DOHH2 (cell line): ENCODE measurements around the gene TRIM6.

Experiments used
- EZH2phosphoT487 ChIP-seq: fragments of 200-600 bp; sonication (generic); IDR thresholded peaks from 2 replicates; pipeline ENCODE4 v1.6.1; 2017; ENCODE audit warnings: borderline replicate concordance, mild to moderate bottlenecking, antibody characterized with exemption, low read length, moderate library complexity, mixed read lengths
- TF ChIP-seq, protein P1 (sequence below): fragments of 200-600 bp; sonication (generic); IDR thresholded peaks from one replicate; pipeline ENCODE4 v1.5.1; 2014; ENCODE audit warnings: antibody characterized with exemption, mild to moderate bottlenecking, low read depth, low read length; ENCODE audit not compliant: poor library complexity, severe bottlenecking

DNA sequence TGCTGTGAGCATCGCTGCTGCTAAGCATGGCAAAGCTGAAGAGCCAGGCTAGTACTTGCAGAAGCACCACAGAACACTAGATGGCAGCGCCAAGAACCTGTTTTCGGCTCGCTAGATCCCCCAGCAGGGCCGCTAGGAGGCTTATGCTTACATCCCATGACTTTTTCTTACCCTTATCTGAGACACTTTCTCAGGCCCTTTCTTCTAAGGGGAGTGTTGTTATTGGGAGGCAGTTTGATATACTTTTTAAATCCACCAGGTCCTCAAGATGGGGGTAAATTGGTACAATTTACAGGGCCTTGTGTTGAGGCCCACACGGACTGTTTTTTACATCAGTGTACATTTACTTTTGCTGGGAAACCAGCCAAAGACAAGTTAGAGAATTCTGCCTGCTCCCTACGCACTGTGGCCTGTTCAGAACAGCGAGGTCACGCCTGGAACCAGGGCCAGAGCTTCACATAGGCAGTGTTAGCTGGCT, 4.0 kb downstream of the TRIM6 start:
- TF ChIP-seq, protein P1, sequence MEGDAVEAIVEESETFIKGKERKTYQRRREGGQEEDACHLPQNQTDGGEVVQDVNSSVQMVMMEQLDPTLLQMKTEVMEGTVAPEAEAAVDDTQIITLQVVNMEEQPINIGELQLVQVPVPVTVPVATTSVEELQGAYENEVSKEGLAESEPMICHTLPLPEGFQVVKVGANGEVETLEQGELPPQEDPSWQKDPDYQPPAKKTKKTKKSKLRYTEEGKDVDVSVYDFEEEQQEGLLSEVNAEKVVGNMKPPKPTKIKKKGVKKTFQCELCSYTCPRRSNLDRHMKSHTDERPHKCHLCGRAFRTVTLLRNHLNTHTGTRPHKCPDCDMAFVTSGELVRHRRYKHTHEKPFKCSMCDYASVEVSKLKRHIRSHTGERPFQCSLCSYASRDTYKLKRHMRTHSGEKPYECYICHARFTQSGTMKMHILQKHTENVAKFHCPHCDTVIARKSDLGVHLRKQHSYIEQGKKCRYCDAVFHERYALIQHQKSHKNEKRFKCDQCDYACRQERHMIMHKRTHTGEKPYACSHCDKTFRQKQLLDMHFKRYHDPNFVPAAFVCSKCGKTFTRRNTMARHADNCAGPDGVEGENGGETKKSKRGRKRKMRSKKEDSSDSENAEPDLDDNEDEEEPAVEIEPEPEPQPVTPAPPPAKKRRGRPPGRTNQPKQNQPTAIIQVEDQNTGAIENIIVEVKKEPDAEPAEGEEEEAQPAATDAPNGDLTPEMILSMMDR, result peak; percentile 80
- TF ChIP-seq EZH2phosphoT487, result no peak
